Stimulated activated naive CD4-positive, alpha-beta T cell (primary cell): ENCODE data around the gene MST1.

ENCODE experiments used
- DNase-seq, 6 experiments: peaks; one replicate each; lab custom pipeline; 2025; lab: John Stamatoyannopoulos, UW

Gene MST1

DNA sequence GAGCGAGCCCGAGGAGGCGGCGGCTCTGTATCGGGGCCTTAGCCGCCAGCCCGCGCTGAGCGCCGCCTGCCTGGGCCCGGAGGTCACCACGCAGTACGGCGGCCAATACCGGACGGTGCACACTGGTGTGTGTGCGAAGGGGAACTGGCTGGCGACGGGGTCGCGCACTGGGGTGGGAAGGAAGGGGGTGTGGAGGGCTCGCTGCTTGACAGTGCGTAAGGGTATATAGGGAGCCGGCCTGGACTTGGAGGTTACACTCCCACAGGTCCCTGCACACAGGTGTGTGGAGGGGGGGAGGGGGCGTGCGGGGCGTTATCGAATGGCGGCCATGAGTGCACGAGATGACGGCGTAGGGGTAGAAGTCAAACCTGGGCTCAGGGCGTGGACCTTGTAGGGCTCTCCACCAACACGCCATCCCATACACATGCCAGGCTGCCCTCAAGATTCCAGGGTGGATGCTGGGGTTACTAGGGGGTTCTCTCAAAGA lies 14.7 kb downstream of the MST1 start:
- DNase-seq = no peak

DNA sequence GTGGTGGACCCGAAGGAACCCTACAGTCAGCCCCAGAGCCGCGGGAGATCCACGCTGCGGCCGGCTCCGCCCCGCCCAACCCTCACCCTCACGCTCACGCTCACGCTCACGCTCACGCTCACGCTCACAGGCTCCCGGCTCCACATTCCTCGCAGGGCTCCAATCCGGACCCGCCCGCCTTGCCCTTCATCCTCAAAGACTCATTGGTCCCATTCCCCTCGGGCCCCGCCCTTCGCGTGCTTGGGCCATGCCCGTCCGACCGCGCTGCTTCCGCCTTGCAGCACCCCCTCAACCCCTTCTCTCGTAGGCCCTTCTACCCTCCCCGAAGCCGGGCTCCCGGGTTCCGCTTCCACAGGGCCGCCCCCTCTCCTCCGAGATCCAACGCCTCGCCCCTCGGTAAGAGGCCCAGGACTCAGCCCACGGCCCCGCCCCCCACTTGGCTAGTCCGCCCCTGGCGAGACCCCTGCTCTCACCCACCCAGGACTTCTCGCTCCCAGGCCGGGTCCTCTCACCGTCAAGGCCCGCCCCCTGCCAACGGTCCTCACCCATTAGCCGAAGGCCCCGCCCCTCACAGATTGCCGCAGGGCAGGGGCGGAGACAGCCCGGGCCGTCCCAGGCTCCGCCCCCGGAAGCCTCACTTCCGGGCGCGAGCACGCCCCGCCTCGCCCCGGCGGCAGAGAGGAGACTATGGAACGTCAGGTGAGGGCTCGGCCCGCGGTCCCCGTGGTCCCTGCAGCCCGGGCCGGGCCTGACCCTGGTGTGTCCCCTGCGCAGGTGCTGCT lies 15.4 kb downstream of the MST1 start, which contains the start of gene APEH:
TSS of gene APEH (plus strand) at position 637 of the 782 bp plus-strand sequence. CDS start at position 688, 51 bp downstream.
- no peak for DNase-seq

DNA sequence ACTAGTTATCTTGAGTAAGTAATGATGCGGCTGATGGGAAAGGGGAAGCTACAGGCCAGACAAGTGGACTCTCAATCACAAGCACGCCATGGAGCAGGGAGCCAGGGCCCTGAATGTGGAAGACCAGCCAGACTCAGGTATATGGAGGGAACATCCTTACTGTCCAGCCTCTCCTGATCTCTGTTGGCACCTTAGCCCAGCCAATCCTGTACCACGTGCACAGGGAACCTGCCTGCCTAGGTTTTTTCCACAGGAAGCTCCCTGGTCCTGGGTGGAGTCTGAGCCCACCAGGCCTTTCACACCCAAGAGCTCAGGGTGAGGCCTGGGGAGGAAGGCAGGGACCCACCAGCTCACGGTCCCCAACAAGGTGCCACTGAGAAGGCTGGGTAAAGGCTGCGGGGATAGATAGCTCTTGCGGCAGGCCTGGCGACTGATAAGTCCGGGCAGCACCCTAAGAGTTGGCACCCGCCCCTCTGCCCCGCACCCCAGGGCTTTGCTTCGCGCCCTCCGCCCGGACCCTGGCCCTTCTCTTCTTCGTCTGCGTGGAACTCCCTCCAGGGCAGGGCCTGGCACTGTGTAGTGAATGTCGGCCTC lies 16.1 kb downstream of the MST1 start:
- DNase-seq = no peak

GRCh38 chr3:49671291-49672288 lies 17.7 kb downstream of the MST1 start:
- DNase-seq = no peak

GRCh38 chr3:49670940-49671290 lies 18.4 kb downstream of the MST1 start:
- no peak for DNase-seq

DNA sequence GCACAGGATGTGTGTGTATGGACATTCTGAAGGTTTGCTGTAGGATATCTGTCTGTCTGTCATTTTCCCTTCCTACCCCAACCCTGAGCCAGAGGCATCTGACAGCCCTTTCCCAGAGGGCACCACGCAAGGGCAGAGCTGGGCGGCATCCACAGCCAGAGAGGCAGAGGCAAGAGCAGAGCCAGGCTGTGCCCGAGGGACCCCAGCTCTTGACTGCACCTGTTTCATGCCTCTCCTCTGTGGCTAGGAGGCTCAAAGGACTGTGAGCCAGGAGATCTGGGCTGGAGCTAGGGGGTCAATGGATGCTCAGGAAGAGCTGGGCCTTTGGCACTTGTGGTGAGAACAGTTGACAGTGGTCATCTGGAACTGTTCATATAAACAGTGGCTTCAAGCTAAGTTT lies 19.9 kb downstream of the MST1 start:
- no peak for DNase-seq

DNA sequence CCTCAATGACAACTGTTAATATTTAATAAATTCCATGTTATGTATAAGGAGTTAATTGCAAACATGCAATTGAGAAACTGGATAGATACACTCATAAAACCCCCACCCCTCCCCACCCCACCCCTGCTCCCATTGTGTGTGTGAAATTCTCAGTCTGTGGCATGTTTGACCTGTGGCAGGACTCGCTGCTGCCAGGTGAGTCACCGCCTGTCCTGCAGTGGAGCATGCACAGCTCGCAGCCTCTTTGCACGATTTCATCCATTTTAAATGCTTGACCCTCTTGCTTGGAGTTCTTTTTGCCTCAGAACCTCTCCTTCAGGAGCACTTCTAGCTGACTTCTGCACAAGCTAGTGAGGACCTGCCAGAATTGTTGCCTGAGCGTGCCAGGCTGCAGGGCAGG lies 20.4 kb downstream of the MST1 start:
- DNase-seq = no peak

- DNase-seq = no peak
Measured at GRCh38 chr3:49668414-49668797, 20.9 kb downstream of the MST1 start.

- no peak for DNase-seq
Measured at GRCh38 chr3:49667701-49668413, 21.4 kb downstream of the MST1 start.

DNA sequence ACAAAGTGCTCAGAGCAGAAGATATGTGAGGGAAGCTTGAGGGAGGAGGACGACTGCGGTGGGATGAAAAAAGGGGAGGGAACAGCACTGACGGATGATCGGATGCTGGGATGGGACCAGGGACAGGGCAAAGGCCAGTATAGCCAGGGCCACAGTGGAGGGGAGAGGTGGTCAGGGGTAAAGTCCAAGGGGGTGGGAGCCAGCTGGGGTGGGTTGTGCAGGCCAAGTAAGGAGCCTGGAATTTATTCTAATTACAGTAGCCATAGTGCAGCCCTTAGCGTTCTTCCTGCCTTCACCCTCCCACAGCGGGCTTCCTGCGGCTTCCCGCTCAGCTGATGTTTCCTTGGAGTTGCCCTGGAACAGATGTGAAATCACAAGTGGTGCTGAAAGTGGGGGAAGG lies 22.7 kb downstream of the MST1 start:
- no peak for DNase-seq

DNA sequence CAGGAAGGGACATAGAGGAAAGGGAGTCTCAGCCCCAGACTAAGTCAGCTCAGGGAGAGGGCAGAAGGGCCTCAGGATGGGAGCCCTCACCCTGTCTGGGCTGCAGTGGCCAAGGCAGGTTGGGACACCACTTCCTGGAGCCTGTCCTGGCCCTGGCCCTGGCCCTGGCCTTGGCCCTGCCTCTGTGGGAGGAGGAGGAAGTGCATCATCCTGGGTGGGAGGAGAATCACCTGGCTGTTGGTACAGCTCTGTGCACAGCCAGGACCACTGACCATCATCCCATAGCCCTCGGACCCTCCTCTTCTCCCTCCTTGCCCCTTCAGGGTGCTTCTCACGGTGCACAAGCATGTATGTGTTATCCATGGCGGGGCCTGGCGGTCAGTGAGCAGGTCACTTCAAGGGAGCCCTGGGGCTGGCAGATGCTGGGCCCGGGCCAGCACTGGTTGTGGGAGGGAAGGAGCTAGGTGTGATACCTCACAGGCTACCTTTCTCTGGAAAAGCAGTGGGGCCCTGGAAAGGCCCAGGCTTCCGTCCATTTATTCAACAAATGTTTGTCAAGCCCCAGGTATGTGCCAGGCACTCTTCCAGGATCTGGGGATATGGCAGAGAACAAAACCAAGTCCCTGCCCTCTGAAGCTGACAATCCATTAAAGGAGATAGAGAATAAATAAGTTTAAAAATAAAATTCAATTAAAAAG lies 23.3 kb downstream of the MST1 start:
- no peak for DNase-seq

GRCh38 chr3:49664300-49664699 lies 25.0 kb downstream of the MST1 start:
- no peak for DNase-seq

DNA sequence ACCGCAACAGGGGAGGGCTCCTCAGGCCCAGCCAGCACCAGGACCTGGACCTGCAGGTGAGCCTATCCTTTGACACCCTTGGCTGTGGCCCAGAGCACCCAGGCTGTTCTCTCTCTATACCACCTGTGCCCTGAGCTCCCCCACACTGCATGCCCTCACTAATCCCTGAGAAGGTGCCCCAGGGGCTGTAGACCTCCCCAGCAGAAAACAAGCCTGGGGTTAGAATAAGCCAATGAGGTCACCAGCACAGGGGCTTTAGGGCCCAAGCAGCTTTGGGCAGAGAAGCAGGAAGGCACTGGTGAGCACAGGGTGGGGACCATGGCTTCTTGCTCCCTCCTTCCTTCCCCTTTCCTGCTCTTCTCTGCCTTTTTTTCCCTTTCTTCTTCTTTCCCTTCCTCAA lies 25.4 kb downstream of the MST1 start:
- no peak for DNase-seq

- no peak for DNase-seq
Measured at GRCh38 chr3:49662720-49663413, 26.4 kb downstream of the MST1 start.

DNA sequence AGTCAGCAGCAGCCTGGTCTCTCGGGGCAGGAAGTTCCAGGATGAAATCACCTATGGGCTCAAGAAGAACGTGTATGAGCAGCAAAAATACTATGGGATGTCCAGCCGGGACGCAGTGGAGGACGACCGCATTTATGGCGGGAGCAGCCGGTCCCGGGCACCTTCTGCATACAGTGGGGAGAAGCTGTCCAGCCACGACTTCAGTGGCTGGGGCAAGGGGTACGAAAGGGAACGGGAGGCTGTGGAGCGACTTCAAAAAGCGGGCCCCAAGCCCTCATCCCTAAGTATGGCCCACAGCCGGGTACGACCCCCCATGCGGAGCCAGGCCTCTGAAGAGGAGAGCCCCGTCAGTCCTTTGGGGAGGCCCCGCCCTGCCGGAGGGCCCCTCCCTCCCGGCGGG lies 27.3 kb downstream of the MST1 start:
- DNase-seq = no peak

DNA sequence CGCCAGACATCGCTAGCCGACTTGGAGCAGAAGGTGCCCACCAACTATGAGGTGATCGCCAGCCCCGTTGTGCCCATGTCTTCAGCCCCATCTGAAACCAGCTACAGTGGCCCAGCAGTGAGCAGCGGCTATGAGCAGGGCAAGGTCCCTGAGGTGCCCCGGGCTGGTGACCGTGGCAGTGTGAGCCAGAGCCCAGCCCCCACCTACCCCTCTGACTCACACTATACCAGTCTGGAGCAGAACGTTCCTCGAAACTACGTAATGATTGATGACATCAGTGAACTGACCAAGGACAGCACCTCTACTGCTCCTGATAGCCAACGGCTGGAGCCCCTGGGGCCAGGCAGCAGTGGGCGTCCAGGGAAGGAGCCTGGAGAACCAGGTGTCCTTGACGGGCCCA lies 28.0 kb downstream of the MST1 start:
- DNase-seq = no peak

DNA sequence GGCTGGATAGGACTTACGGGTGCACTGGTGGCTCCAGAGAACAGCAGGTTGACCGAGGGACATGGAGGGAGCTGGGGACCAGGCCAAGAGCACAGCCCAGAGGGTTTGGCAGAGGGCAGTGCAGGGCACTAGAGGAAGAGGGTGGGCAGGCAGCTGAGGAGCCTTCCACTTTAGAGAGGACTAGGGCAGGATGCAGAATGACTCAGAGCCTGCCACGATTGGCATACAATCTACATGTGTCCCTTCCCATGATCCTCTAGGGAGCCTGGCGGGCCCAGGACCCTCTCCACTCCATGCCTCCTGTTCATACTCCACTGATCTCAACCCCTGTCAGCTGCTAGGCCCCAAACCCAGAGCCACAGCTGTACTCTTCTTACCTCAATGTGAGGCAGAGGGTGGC lies 29.5 kb downstream of the MST1 start:
- DNase-seq = no peak

- DNase-seq = no peak
Measured at GRCh38 chr3:49658711-49659110, 30.6 kb downstream of the MST1 start.

- no peak for DNase-seq
Measured at GRCh38 chr3:49657208-49657915, 31.9 kb downstream of the MST1 start.

GRCh38 chr3:49656541-49657112 lies 32.6 kb downstream of the MST1 start:
- no peak for DNase-seq
